HG03460 (cell line): ENCODE measurements around the gene AP3D1.

ENCODE experiments used
- ATAC-seq: cut with Tn5 transposase; IDR thresholded peaks from one replicate; pipeline ENCODE4 v1.9.1; 2021; ENCODE audit not compliant: unreplicated experiment

Gene AP3D1

GRCh38 chr19:2184422-2184975 is 33.1 kb upstream of the AP3D1 start:
- no peak for ATAC-seq

GRCh38 chr19:2181633-2181997 is 30.2 kb upstream of the AP3D1 start:
- ATAC-seq = no peak

- no peak for ATAC-seq
Observed at GRCh38 chr19:2180881-2181632, 29.7 kb upstream of the AP3D1 start.

- no peak for ATAC-seq
Observed at GRCh38 chr19:2180114-2180513, 28.7 kb upstream of the AP3D1 start.

GRCh38 chr19:2179095-2179494 is 27.7 kb upstream of the AP3D1 start:
- ATAC-seq = no peak

GRCh38 chr19:2176337-2176994 is 25.1 kb upstream of the AP3D1 start:
- ATAC-seq = no peak

- ATAC-seq = no peak
Observed at GRCh38 chr19:2175742-2176141, 24.4 kb upstream of the AP3D1 start.

- ATAC-seq = no peak
Observed at GRCh38 chr19:2173767-2174577, 22.6 kb upstream of the AP3D1 start.

- no peak for ATAC-seq
Observed at GRCh38 chr19:2173388-2173766, 22.0 kb upstream of the AP3D1 start.

- ATAC-seq = peak; percentile 47
Observed at GRCh38 chr19:2171349-2172145, 20.2 kb upstream of the AP3D1 start.

- no peak for ATAC-seq
Observed at GRCh38 chr19:2170987-2171348, 19.6 kb upstream of the AP3D1 start.

GRCh38 chr19:2170219-2170618 is 18.9 kb upstream of the AP3D1 start:
- ATAC-seq = no peak

GRCh38 chr19:2168619-2169424 is 17.5 kb upstream of the AP3D1 start:
- peak; percentile 36 for ATAC-seq

GRCh38 chr19:2167896-2168618 is 16.7 kb upstream of the AP3D1 start:
- peak; percentile 28 for ATAC-seq

- ATAC-seq = no peak
Observed at GRCh38 chr19:2166741-2167738, 15.7 kb upstream of the AP3D1 start.

- no peak for ATAC-seq
Observed at GRCh38 chr19:2164020-2164998, 12.9 kb upstream of the AP3D1 start.

- no peak for ATAC-seq
Observed at GRCh38 chr19:2160379-2160778, 9.0 kb upstream of the AP3D1 start.
